Stimulated activated CD8-positive, alpha-beta memory T cell treated with anti-CD3 and anti-CD28 coated beads, Interleukin-7, amount 100 ng/mL, for 1 hour (primary cell): ENCODE measurements around the gene CARMIL3.
A peak's percentile ranks its signal among the peaks of the same experiment; 100 is the strongest.

Experiments
- DNase-seq, 2 donors: peaks; one replicate each; pipeline ENCODE4 v3.0.0-alpha.2; 2020; ENCODE audit warnings: low read depth in 2 of 2

CARMIL3 gene

GRCh38 chr14:24075485-24076301 is 23.9 kb downstream of the CARMIL3 start:
- no peak for DNase-seq

- DNase-seq = no peak
Measured at GRCh38 chr14:24076302-24076601, 24.4 kb downstream of the CARMIL3 start.

- DNase-seq = no peak
Measured at GRCh38 chr14:24077086-24077485, 25.3 kb downstream of the CARMIL3 start.

- DNase-seq = no peak
Measured at GRCh38 chr14:24078146-24078545, 26.3 kb downstream of the CARMIL3 start.

GRCh38 chr14:24079491-24080141 is 27.8 kb downstream of the CARMIL3 start:
- no peak for DNase-seq

- no peak for DNase-seq
Measured at GRCh38 chr14:24080142-24080530, 28.3 kb downstream of the CARMIL3 start.

GRCh38 chr14:24080888-24081738 is 29.3 kb downstream of the CARMIL3 start:
- peak; percentile 23 to 34 for DNase-seq

- no peak for DNase-seq
Measured at GRCh38 chr14:24081739-24082211, 30.0 kb downstream of the CARMIL3 start.

- no peak for DNase-seq
Measured at GRCh38 chr14:24082411-24083080, 30.7 kb downstream of the CARMIL3 start.

- DNase-seq = no peak
Measured at GRCh38 chr14:24083462-24083861, 31.7 kb downstream of the CARMIL3 start.

GRCh38 chr14:24084440-24084839 is 32.6 kb downstream of the CARMIL3 start:
- no peak for DNase-seq

- no peak for DNase-seq
Measured at GRCh38 chr14:24085215-24085614, 33.4 kb downstream of the CARMIL3 start.

- DNase-seq = no peak
Measured at GRCh38 chr14:24086193-24086955, 34.6 kb downstream of the CARMIL3 start.

- DNase-seq = no peak
Measured at GRCh38 chr14:24087004-24087403, 35.2 kb downstream of the CARMIL3 start.

GRCh38 chr14:24088095-24088494 is 36.3 kb downstream of the CARMIL3 start:
- no peak for DNase-seq

- DNase-seq = no peak
Measured at GRCh38 chr14:24089890-24090289, 38.1 kb downstream of the CARMIL3 start.

GRCh38 chr14:24092110-24092504 is 40.3 kb downstream of the CARMIL3 start:
- no peak for DNase-seq

GRCh38 chr14:24092505-24093206 is 40.8 kb downstream of the CARMIL3 start:
- no peak for DNase-seq

GRCh38 chr14:24093207-24093900 is 41.5 kb downstream of the CARMIL3 start:
- no peak for DNase-seq
